GM18507 (cell line): ENCODE data around the gene BAZ1A.
"Not testable (repeated sequence)": the region's sequence is repeated elsewhere in the genome, so short reads cannot be mapped to it uniquely, and the experiment has no call there.

Experiments
- DNase-seq: peaks from one replicate; pipeline ENCODE4 v3.0.0; 2011; ENCODE audit warnings: low read depth; ENCODE audit not compliant: insufficient read length; ENCODE audit errors: extremely low spot score
- FAIRE-seq: peaks from 2 replicates; lab custom pipeline; 2011; peaks lifted over from hg19 to GRCh38; lab: Jason Lieb, UNC

BAZ1A gene

DNA sequence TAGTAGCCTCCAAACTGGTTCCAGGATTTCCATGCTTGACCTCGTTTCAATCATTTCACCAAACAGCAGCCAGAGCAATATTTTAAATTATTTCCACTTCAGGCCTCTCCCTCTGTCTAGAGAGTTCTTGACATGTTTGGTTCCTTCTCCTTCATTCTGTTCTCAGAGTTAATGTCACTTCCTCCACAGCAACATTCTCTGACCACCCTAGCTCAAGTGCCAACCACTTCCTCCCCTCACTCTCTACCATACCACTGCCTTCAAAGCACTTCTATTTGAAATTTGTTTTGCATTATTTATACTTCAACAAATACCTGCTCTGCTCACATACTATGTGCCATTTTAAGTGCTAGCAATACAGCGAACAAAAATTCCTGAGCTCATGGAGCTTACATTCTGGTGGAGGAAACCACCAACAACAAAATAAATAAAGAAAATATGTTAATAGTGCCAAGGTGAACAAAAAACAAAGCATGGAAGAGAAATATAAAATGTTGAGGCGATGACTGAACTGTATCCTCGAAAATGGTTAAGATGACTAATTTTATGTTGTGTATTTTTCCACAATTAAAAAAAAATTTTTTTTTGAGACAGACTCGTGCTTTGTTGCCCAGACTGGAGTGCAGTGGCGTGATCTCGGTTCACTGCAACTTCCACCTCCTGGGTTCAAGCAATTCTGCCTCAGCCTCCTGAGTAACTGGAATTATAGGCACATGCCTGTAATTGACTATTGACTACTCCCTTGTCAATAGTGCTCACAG, 17.3 kb downstream of the BAZ1A start:
- no peak for DNase-seq
- no peak for FAIRE-seq

- FAIRE-seq, result no peak
Observed at GRCh38 chr14:34853041-34853440, 22.1 kb downstream of the BAZ1A start.

DNA sequence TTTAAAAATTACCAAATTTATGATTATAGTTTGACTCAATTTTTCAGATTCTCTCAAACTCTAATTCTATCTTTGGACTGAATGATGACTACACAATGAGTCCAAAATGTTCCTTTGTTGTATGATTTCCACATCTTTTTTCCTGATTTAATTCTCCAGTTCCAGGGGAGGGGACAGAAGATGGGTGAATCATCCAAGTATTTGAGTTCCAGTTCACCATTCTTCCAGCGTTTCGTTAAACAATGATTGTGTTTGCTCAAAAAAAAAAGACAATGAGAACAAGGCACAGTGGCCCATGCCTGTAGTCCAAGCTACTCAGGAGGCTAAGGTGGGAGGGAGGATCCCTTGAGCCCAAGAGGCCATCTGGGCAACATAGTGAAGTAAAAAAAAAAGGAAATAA, 23.8 kb downstream of the BAZ1A start:
- FAIRE-seq, result no peak
- DNase-seq, result no peak

More at GRCh38 chr14:34853041-34853440, 22.1 kb downstream of the BAZ1A start:
- DNase-seq, result no peak

GRCh38 chr14:34845869-34846268, 29.3 kb downstream of the BAZ1A start:
- no peak for FAIRE-seq
- DNase-seq, result no peak

DNA sequence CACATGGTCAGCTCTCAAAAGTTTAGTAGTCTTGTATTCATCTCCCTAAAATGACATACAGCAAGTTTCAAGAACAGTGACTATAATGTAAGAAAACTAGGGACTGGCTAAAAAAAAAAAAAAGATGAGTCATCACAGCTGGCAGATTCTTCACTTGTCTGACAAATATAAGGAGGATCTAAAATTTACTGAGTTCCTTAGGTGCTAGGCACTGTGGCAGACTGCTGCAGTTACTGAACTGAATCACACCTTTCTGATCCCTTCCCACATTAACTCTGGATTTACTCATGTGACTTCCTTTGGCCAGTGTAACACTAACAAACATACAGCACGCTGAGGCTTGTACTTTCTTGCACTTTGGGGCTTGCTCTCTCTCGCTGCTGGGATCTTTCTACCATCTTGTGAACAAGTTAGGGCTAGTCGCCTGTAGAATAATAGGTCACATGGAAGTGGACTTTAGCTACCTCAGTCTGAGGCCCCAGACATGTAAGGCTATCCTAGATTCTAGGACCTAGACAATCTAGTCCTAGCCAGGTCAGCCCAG, 32.1 kb downstream of the BAZ1A start:
- no peak for DNase-seq
- FAIRE-seq, result peak; percentile 50

- FAIRE-seq (no peak), DNase-seq (no peak)
Observed at GRCh38 chr14:34837801-34838322, 37.3 kb downstream of the BAZ1A start.

DNA sequence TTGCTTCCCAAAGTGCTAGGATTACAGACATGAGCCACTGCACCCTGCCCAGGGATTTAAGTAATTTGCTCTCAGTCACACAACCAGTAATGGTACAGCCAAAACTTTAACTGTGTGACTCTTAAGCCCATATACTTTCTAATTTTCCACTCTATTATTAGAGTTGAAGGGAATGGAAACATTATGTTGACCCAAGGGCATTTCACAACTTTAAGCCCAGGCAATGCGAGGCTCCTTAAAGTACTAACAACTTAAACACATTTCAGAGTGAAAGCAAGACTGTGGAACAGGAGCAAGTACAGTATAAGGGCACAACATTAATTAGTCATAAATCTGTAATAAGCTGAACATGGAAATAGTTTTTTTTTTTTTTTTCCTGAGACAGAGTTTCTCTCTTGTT, 39.8 kb downstream of the BAZ1A start:
- DNase-seq, result no peak
- no peak for FAIRE-seq

DNA sequence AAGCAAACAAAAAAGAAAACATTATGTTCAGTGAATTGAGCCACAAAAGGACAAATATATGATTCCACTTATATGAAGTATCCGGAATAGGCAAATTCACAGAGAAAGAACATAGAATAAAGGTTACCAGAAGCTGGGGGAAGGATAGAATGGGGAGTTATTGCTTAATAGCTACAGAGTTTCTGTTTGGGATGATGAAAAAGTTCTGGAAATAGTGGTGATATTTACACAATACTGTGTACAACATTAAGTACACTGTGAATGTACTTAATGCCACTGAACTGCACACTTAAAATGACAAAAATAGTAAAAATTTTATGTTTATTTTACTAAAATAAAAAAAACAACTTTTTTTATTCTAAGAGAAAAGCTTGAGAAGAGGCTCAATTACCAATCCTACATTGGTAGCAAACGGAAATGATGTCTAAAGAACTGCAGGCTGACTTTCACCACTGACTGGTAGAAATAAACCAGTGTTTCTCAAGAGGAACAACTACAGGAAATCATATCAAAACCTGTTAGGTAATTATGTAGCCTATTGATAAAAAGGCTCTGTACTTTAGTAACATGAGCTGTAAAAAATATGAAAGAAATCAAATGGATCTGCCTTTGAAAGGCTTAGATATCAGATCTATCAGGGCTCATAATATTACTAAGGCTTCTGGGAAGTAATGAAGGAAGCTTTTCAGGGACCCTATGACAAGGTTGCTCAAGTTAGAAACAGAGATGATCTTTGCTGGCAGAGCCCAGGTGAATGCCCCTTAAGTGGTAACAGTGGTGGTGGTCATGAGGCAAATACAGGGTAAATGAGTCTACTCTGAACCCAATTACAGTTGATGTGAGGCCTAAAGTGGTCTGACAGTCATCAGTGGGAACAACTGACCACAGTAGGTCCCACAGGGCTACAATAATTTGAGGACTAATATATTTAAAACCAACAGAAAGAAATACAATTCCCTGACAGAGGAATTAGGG, 41.3 kb downstream of the BAZ1A start:
- no peak for DNase-seq
- peak; percentile 36 for FAIRE-seq

DNA sequence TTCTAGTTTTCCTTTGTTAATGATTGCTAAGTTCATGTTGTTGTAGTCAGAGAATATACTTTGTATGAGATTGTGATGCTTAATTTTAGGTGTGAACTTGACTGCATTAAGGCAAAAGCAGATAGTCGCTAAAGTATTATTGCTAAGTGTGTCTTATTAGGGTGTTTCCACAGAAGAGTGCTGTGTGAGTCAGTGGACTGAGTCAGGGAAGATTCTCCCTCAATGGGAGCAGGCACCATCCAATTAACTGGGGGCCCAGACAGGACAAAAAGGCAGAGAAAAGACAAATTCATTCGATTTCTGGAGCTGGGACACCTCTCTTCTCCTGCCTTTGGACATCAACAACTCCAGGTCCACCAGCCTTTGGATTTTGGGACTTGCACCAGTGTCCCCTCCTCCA, 48.5 kb downstream of the BAZ1A start:
- no peak for FAIRE-seq

DNA sequence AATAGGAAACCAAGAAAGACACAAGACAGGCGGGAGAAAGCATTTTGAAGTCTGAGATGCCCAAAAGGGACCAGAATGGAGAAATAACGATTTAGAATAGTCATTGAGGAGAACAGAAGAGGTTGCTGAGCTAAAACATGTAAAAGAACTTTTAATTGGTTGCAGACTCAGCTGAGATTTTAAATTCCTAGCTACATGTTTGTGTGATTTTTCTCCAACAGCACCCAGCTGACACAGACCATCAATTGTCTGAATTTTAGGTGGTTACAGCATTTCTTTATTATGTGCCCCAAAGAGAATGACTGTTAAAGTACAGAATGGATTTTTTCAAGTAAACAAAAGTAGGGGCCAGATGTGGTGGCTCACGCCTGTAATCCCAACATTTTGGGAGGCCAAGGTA, 50.3 kb downstream of the BAZ1A start:
- no peak for DNase-seq
- no peak for FAIRE-seq

More for the DNA sequence above, 48.5 kb downstream of the BAZ1A start:
- DNase-seq, result no peak

DNA sequence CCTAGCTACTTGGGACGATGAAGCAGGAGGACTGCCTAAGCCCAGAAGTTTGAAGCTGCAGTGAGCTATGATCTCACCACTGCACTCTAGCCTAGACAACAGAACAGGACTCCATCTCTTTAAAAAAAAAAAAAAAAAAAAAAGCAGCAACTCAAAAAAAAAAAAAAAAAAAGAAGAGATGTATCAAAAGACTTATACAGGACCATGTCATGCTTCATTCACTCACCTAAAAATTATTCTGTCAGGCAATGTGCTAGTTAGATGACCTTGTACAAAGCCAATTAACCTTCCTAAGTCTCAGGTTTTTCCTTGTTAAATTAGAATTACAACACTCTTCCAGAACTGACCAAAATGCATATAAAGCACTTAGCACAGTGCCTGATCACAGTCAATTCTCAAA, 50.9 kb downstream of the BAZ1A start:
- no peak for DNase-seq
- FAIRE-seq, result no peak

DNA sequence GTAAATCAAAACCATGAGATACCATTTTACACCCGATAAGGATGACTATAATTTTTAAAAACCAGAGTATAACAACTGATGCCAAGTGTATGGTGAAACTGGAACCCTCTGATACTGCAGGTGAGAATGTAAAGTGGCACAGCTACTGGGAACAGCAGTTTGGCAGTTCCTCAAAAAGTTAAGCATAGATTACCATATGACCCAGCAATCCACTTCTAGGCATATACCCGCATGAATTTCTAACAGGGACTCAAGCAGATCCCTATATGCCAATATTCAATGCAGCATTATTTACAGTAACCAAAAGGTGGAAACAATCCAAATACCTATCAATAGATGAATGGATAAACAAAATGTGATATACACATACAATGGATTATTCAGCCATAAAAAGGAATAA, 57.4 kb downstream of the BAZ1A start:
- no peak for DNase-seq
- no peak for FAIRE-seq

- DNase-seq (no peak), FAIRE-seq (peak; percentile 31)
Observed at GRCh38 chr14:34810028-34810427, 65.1 kb downstream of the BAZ1A start.

GRCh38 chr14:34806257-34806656, 68.9 kb downstream of the BAZ1A start:
- DNase-seq (no peak), FAIRE-seq (no peak)

DNA sequence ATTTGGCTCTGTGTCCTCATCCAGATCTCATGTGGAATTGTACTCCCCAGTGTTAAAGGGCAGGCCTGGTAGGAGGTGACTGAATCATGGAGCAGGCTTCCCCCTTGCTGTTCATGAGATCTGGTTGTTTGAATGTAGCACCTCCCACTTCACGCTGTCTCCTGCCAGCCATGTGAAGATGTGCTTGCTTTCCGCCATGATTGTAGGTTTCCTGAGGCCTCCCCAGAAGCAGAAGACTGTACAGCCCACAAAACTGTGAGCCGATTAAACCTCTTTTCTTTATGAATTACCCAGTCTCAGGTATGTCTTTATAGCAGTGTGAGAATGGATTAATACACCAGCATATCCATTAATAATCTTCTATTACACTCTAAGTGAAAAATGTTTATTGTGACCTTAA, 70.2 kb downstream of the BAZ1A start:
- DNase-seq, result no peak
- no peak for FAIRE-seq

DNA sequence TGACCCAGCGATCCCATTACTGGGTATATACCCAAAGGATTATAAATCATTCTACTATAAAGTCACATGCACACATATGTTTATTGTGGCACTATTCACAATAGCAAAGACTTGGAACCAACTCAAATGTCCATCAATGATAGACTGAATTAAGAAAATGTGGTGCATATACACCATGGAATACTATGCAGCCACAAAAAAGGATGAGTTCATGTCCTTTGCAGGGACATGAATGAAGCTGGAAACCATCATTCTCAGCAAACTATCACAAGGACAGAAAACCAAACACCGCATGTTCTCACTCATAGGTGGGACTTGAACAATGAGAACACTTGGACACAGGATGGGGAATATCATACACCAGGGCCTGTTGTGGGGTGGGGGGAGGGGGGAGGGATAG, 76.3 kb downstream of the BAZ1A start:
- not testable (repeated sequence) for FAIRE-seq, DNase-seq

GRCh38 chr14:34797747-34798583, 77.2 kb downstream of the BAZ1A start:
- FAIRE-seq (no peak), DNase-seq (no peak)

DNA sequence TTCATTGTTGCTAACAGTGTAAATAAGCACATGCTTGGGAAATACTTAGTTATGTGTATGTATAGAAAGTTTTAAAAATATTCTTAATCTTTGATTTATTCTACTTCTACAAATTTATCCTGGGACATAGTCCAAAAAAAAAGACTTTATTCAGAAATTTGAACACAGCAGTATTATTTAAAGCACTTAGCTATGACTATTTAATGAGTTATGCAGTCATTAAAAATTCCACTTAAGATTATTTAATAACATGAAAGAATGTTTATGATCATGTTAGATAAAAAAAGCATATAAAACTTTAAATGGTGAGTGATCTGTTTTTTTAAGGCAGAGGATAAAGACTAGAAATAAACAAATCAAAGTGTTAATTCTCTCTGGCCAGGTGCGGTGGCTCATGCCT, 78.3 kb downstream of the BAZ1A start:
- DNase-seq (no peak), FAIRE-seq (no peak)

- FAIRE-seq, result no peak
- no peak for DNase-seq
Observed at GRCh38 chr14:34794941-34795340, 80.2 kb downstream of the BAZ1A start.
